Measurements from ENCODE around the gene ERICH6B.

DNA sequence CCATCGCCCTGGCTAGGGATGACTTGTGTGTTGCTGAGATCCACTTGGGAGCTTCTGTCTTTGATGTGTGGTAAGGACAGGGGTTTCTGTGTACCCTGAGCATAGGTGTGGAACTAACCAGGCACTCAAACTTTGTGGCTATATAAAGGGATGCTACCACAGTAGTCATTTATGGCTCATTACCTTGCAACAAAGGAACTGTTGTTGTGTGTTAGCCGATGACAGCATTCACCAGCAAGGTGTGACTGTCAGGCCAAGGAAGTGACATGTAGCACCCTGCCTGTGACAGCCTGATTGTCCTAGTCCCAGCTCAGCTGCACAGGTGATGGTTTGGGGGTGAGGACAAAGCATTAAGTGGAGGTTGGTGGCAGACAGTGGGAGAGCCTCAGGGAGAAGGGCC is 77.2 kb downstream of the ERICH6B start:
- TF ChIP-seq POLR2A (IDR thresholded peaks at IDR 0.05) (no peak), POLR2AphosphoS5 (IDR thresholded peaks at IDR 0.05) (no peak)

Data from breast epithelium (tissue), 3 donors.